GM10266 (cell line): ENCODE measurements around the gene TRIP10.

Experiments
- DNase-seq: peaks from one replicate; pipeline ENCODE4 v3.0.0; 2012; ENCODE audit errors: extremely low spot score
- TF ChIP-seq, protein P1 (sequence below): IDR thresholded peaks from 2 replicates; pipeline ENCODE4 v1.5.1; 2012; ENCODE audit warnings: mild to moderate bottlenecking, low read depth; ENCODE audit not compliant: control insufficient read depth, insufficient read depth; ENCODE audit errors: missing control alignments

Gene TRIP10

DNA sequence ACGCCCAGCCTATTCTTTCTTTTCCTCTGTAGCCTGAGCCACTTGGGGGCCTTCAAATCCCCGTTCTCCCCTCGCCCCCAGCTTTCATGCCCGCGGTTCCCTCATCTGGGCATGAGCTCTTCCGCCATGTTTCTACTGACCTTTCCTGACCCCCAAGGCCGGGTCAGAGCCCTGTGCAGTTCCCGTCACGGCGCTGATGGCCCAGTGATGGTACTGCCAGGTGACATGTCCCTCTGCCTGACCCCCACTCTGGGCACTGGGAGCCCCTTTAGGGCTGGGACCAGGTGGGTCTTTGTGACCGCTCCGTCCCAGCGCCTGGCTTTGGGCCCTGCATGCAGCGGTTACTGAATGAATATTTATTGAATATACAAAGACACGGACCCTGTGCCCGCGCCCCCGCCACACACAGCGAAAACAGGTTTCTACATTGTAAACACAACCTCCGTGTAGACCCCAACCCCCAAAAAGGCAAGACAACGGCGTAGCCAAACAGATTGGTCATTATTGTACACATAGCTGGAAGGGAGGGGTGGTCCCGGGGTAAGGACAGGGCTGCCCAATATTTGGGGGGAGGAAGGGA is 9.8 kb upstream of the TRIP10 start:
- no peak for DNase-seq
- TF ChIP-seq, protein P1, sequence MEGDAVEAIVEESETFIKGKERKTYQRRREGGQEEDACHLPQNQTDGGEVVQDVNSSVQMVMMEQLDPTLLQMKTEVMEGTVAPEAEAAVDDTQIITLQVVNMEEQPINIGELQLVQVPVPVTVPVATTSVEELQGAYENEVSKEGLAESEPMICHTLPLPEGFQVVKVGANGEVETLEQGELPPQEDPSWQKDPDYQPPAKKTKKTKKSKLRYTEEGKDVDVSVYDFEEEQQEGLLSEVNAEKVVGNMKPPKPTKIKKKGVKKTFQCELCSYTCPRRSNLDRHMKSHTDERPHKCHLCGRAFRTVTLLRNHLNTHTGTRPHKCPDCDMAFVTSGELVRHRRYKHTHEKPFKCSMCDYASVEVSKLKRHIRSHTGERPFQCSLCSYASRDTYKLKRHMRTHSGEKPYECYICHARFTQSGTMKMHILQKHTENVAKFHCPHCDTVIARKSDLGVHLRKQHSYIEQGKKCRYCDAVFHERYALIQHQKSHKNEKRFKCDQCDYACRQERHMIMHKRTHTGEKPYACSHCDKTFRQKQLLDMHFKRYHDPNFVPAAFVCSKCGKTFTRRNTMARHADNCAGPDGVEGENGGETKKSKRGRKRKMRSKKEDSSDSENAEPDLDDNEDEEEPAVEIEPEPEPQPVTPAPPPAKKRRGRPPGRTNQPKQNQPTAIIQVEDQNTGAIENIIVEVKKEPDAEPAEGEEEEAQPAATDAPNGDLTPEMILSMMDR: no peak

DNA sequence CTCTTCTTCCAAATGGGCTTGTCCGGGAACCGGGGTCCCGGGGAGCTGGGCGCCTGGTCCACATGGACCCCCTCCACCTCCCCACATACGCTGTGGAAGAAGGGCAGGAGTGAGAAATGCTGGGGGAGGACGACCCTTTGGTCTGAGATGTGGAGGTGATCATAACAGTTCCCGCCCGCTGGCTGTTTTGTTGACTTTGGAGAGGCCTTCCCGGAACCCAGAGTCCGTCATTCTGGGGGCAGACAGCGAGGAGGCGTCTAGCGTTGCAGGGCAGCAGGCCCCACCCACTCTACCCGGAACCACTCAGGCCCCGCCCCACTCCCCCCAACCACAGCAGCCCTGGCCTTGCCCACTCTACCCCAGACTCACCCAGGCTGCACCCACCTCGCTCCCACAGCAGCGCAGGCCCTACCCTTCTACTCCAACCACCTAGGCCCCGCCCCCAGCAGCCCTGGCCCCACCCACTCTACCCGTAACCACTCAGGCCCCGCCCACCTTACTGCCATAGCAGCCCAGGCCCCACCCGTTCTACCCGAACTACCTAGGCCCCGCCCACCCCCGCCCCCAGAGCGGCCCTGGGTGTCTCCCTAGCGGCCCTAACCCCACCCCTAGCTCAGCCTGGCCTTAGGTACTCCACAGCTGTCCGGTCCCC is 9.2 kb upstream of the TRIP10 start:
- DNase-seq: no peak
- TF ChIP-seq, protein P1: no peak

DNA sequence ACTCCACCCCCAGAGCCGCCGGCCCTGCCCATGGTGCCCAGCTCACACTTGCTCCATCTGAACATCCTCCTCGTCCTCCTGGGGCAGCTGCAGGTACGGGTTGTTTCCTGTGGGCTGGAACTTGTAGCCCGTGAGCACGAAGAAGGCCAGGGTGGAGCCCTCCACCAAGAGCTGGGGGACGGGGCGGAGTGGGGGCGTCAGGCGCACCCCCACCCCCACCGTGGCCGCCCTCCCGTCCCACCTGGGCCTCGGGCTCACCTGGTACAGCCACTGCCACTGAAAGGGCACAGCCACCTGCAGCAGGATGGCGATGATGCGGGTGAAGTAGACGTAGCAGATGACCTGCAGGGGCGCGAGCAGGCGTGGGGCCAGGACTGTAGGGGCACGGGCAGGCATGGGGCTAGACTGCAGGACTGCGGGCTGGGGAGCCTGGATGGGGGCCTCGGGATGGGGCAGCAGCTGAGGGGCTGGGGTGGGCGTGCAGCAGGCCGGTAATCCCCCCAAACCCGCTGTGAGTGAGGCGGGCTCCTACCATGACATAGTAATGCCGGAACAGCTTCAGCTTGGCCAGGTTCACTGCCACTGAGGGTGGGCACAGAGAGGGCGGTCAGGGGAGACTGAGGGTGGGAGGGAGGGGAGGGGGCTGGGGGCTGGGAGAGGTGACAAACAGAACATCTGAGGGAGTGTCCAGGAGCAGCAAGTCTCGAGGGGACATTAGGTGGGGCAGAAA is 8.4 kb upstream of the TRIP10 start:
- no peak for DNase-seq
- TF ChIP-seq, protein P1: no peak

DNA sequence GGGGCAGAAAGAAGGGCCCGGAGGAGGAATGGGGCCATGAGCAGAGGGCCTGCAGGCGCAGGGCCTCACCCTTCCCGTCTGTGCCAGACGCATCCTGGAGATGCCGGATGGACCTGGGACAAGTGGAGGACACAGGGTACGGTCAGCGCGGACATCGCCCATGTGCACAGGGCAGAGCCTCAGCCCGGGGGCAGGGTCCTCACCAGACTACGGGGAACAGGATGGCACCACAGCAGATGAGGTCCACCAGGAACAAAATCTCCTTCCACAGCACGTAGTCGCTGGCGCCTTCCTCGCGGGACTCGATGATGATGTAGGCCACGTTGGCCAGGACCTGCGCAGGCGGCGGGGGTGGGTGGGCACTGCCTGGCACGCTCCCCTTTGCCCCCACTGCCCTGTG is 7.7 kb upstream of the TRIP10 start:
- TF ChIP-seq, protein P1: no peak
- no peak for DNase-seq

DNA sequence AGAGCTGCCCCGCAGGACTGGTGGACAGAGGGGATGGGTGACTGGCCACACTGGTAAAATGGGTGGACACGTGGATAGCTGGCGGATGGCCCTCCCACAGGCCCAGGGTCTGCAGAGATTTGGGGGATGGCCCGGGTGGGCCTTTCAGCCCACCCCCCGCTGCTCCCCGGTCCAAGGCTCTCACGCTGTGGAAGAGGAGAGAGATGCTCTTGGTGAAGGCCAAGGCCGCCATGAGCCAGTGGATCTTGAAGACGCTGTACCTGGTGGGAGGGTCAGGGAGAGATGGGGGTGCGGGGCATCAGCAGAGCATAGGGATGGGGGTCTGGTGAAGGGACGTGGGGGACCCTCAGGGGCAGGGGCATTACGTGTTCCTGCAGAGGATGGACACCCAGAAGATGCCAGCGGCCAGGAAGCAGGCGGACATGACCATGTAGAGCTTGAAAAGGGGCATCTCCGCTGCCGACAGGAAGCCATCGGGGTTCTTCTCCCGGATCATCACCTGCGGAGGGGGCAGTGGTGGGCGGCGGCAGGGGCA is 6.6 kb upstream of the TRIP10 start:
- DNase-seq: no peak
- TF ChIP-seq, protein P1: no peak

DNA sequence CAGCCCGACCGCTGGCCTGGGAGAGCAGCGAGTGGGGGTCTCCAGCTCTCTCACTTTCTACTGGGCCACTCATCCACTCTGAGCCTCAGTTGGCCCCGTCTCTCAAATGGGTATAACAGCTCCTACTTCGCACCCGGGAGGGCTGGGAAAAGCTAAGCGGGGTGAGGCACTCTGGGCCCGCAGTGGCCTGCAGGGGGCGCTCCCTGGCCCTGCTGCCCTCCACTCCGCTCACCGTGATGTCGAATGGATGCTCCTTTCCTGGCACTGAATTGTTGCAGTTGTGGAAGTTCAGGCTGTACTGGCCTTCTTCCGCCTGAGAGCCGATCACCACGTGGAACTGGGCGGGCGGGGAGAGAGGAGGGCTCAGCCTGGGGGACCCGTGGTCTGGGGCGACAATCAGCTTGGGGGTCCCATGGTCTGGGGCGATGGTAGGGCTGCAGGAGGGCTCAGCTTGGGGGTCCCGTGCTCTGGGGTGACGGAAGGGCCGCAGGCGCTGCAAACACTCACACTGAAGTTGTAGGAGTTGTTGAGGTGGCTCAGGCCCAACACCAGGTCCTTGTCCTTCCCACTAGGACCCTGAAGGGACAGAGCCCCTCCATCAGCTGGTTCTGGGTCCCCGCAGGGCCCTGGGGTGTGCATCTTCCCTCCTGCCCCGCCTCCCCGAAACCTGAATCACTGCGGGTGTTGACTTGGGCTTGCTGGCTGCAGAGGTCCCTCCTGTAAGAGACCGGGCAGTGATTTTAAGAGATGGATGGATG is 6.0 kb upstream of the TRIP10 start:
- no peak for DNase-seq
- TF ChIP-seq, protein P1: peak; percentile 32
